ENCODE results near the gene ANGEL1. TPM values are rescaled to one million over a fixed set of nuclear protein-coding genes. Genes with fewer than 3 reads are reported as not detected.

The ANGEL1 gene
- total and polyA plus RNA-seq, 2 of the 13 experiments (the other 11 are each of a cell fraction or from before 2014, with no cell fraction given), result 14.3 to 20.1 TPM

DNA sequence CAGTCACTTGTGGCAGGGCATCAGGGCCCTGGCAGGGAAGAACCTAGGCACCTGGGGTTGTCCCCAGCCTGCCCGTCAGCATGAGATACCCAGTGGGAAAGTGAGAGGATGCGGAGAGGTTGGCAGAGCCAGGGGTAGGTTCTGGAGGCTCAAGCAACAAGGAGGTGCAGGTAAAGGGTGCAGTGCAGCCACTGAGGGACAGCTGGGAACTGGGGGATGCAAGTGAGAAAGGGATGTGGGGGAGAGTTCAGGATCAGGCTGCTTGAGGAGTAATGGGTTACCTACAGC lies 32.7 kb downstream of the ANGEL1 start:
- Histone ChIP-seq H3K27me3 (ENCODE audit: control insufficient read depth in 1 of 2, insufficient read depth in 2 of 2, low read length in 2 of 2) (no peaks in the 10 kb centered on the region), H4K20me1 (ENCODE audit: insufficient read depth, low read length) (peaks cover 4% of the 10 kb centered on the region; the same call in 1 of the 2 replicates), H3K9me3 (ENCODE audit: low read length) (no peaks in the 10 kb centered on the region), H3K27ac (ENCODE audit: extremely low read length, insufficient read depth, low read length) (no peak overlapping the region), H3K36me3 (replicated peaks in 1 of 2; ENCODE audit: control insufficient read depth in 1 of 2, insufficient read depth in 2 of 2, low read length in 2 of 2) (peaks cover 4 to 9% of the 10 kb centered on the region in 2 experiments; a peak in 3 of 5 replicates), H3K9ac (ENCODE audit: insufficient read depth, low read depth, low read length) (no peak overlapping the region), H3K4me2 (ENCODE audit: low read depth, low read length) (no peak overlapping the region), H3K4me1 (ENCODE audit: insufficient read depth, low read length) (peaks cover 9% of the 10 kb centered on the region), H3K4me3 (replicated peaks in 1 of 3; ENCODE audit: insufficient read depth in 1 of 3, low read depth in 2 of 3, low read length in 3 of 3) (no peak overlapping the region), H3K79me2 (ENCODE audit: insufficient read depth, low read length) (no peaks in the 10 kb centered on the region), H2AFZ (ENCODE audit: low read length) (no peak overlapping the region)
- CTCF ChIA-PET (ENCODE audit: low intra/inter-chr PET ratio, low total read pairs), result no interaction called here
- DNase-seq (ENCODE audit: low spot score), result no peak
- intact Hi-C loops (cut with micrococcal nuclease; ENCODE audit: unreplicated experiment) (no loop called here), in situ Hi-C loops (cut with HindIII; ENCODE audit: extremely low pct_ligation_motif_present, low pct_unique_long_range_greater_than_20kb) (loop anchor here (5.0 kb wide), 1 partner anchor 68 kb away; no protein-coding TSS in a partner anchor)
- 100% methylated on average over 2 of the region's 2 CpGs for WGBS (ENCODE audit: low lambda C conversion rate)
- no peak for ATAC-seq
- FAIRE-seq, result no peak
- BruUV-seq (replicated peaks), result no TSS peak
- POLR2A ChIA-PET, result no interaction called here
- no peak for TF ChIP-seq KAT8 (CRISPR knock-in tag; IDR thresholded peaks at IDR 0.05)
- no peak for TF ChIP-seq SSRP1 (CRISPR knock-in tag; IDR thresholded peaks at IDR 0.05)
- TF ChIP-seq ZNF431 (CRISPR knock-in tag; IDR thresholded peaks at IDR 0.05; ENCODE audit: borderline replicate concordance, low read depth), result no peak
- no peak for TF ChIP-seq TOPORS (CRISPR knock-in tag; IDR thresholded peaks at IDR 0.05)
- no peak for TF ChIP-seq MEIS1 (CRISPR knock-in tag; IDR thresholded peaks at IDR 0.05; ENCODE audit: borderline replicate concordance)
- no peak for TF ChIP-seq ZNF558 (CRISPR knock-in tag; IDR thresholded peaks at IDR 0.05; ENCODE audit: borderline replicate concordance)
- TF ChIP-seq ISX (CRISPR knock-in tag; conservative IDR thresholded peaks at IDR 0.05), result no peak
- TF ChIP-seq, protein P1, sequence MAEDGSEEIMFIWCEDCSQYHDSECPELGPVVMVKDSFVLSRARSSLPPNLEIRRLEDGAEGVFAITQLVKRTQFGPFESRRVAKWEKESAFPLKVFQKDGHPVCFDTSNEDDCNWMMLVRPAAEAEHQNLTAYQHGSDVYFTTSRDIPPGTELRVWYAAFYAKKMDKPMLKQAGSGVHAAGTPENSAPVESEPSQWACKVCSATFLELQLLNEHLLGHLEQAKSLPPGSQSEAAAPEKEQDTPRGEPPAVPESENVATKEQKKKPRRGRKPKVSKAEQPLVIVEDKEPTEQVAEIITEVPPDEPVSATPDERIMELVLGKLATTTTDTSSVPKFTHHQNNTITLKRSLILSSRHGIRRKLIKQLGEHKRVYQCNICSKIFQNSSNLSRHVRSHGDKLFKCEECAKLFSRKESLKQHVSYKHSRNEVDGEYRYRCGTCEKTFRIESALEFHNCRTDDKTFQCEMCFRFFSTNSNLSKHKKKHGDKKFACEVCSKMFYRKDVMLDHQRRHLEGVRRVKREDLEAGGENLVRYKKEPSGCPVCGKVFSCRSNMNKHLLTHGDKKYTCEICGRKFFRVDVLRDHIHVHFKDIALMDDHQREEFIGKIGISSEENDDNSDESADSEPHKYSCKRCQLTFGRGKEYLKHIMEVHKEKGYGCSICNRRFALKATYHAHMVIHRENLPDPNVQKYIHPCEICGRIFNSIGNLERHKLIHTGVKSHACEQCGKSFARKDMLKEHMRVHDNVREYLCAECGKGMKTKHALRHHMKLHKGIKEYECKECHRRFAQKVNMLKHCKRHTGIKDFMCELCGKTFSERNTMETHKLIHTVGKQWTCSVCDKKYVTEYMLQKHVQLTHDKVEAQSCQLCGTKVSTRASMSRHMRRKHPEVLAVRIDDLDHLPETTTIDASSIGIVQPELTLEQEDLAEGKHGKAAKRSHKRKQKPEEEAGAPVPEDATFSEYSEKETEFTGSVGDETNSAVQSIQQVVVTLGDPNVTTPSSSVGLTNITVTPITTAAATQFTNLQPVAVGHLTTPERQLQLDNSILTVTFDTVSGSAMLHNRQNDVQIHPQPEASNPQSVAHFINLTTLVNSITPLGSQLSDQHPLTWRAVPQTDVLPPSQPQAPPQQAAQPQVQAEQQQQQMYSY (CRISPR knock-in tag; IDR thresholded peaks at IDR 0.05), result no peak
- no peak for TF ChIP-seq HNF1A (IDR thresholded peaks at IDR 0.05; ENCODE audit: low read depth)
- TF ChIP-seq HNF1A (CRISPR knock-in tag; IDR thresholded peaks at IDR 0.05; ENCODE audit: borderline replicate concordance), result no peak
- TF ChIP-seq SMC3 (IDR thresholded peaks at IDR 0.05; ENCODE audit: low read length), result no peak
- no peak for TF ChIP-seq SRSF1 (optimal IDR thresholded peaks at IDR 0.05; ENCODE audit: low read depth, low read length)
- no peak for TF ChIP-seq MTA3 (CRISPR knock-in tag; IDR thresholded peaks at IDR 0.05)

All from HepG2 (cell line).